Measurements from ENCODE around the gene ERF.

ERF gene

DNA sequence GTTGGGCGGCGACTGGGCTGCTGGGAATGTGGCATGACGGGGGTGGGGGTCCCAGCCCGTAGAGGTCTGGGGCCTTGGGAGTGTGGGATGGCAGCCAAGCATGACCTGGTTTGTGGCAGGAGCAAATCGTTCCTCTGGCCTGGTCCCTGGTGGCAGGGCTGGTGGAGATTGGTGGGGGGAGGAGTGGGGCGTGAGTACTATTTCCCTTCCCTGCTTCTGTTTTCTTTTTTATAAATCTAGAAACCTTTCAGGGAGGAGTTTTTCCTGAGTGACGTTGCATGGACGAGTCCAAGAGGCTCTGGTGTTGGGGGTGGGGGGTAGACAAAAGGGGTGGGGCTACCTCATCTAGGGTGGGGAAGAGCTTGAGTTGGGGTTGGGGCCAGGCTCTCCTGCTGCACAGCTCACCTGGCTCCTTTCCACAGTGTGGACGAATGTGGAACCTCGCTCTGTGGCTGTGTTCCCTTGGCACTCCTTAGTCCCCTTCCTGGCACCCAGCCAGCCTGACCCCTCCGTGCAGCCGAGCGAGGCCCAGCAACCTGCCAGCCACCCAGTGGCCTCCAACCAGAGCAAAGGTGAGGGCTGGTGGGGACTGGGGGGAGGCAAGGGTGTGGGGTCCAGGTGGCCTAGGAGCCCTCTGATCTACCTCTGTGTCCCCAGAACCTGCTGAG is 31.6 kb upstream of the ERF start:
- DNase-seq = no peak

DNA sequence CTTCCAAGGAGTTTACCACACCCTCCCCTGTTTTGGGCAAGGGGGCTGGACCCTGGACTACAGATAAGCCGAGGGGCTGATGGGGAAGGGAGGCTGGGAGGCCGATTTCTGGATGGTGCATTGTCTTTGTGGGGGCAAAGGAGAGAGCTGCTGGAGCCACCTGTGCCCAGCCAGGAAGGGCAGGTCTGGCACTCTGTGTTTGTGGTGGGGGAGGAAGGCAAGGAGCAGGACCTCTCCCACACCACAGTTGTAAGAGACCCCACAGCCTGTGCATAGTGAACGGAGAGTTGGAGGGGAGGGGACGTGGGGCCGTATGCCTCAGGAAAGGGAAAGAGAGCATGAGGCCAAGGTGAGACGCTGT is 31.0 kb upstream of the ERF start:
- no peak for DNase-seq

DNA sequence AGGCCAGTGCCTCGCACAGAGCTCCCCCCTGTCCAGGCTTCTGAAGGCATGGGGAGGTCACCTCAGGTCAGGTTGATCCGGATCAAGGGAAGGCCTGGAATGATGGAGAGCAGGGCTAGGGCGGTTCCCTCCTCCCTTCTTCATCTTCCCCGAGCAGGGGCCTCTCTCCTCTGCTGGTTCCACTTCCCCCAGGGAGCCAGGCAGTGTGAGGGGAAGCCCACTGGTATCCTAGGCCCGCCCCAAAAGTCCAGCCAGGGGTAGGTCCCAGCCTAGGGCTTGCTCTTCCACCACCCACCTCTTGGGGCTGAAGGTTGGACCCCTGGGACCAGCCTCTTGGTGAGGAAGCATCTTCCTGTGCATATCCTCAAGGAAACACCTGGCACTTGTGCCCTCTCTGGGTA is 30.6 kb upstream of the ERF start:
- DNase-seq = no peak

DNA sequence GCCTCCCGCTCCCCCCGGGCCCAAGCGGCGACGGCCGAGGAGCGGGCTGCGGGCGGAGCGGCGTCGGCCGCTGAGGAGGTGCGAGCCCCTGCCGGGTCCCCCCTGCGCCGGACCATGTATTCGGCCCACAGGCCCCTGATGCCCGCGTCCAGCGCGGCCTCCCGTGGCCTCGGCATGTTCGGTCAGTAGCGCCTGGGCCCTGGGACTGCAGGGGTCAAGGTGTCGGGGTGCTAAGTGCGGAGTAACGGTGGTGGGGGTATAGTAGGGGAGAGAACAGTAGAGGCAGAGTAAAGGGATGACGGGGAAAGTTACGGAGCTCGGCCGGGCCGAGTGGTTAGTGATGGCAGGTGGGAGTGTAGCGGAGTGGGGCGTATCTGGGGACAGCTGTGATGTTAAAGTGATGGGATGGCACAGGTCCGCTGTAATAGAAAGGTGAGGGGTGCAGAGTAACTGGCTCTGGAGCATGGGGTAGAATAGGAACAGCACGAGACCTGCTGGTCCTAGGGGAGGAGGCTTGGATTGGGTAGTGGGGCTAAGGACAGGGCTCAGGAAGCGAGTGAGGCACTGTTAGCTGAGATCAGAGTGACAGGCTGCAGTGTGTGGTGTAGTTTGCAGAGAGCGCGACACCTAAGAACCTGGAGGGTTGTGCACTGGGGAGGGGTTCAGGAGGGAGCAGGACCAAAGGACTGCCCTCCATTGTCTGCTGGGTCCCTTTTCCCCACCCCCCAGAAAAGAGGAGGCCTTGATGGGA is 29.8 kb upstream of the ERF start:
- DNase-seq = no peak

DNA sequence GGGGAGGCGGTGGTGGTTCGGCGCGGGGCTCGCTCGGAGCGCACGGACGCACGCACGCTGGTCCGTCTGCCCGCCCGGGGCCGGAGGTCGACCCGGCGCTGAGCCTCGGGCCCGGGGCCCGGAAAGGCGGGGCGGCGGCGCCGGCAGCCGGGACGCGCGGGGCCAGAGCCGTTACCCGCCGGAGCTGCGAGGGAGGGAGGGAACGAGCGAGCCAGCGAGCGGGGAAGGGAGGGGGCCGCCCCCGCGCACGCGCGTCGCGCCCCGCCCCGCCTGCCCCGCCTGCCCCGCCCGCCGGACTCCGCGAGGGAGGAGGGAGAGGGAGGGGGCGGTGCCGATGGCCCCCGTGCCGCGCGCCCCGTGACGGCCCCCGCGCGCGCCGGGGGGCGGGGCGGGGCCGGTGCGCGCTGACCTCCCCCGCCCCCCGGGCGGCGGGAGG is 29.2 kb upstream of the ERF start:
- peak; percentile 85 for DNase-seq

DNA sequence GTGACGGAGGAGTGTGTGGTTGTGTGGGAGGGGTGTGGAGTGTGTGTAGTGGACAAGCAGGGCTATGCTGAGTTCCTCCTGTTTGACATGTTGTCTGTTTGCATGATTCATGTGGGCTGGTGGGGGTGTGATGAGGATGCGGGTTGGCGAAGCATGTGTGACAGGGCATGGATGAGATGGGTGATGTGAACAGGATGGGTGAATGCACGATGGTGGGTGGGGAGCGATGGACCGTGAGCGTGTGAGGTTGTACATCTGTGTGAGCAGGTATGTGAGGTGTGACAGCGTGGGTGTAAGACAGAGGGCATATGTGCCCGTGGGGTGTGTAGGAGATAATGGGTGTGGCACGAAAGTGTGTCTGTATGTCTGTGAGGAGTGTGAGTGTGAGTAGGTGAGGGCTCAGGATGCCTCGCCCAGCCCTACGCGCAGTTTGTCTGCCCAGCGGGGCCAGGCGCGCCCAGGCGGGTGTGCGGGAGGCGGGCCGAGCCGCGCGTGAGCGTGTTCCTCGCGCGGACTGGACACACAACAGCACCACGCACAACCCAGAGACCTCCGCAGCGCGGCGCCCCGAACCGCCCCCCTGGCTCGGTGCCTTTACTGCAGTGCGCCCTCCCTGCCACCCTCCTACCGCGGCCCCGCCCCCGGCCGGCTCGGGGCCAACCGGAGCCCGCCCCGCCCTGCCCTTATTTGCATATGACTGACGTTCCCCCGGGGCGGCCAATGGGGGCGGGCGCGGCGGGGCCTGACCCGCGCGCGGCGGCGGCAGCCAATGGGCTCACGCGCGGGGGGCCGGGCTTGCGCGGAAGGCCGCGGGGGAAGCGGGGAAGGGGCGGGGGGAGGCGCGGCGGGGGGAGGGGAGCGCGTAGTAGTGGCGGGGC is 28.5 kb upstream of the ERF start:
- peak; percentile 95 for DNase-seq

DNA sequence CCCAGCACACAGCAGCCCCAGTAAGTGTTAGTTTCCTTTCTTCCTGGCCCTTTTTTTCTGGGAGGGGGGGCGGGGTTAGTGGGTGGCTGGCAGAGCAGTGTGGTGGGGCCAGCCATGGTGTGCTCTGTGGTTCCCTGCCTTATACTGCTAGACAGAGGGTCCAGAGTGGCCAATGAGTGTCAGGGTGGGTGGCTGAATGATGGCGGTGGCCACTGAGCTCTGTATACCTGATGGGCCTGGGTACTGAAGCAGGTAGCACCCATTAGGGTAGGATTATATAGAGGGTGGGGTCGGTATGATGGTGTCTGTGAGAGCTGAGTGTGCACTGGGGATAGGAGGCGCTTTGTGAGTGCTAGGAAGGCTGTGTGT is 27.9 kb upstream of the ERF start:
- DNase-seq = no peak

DNA sequence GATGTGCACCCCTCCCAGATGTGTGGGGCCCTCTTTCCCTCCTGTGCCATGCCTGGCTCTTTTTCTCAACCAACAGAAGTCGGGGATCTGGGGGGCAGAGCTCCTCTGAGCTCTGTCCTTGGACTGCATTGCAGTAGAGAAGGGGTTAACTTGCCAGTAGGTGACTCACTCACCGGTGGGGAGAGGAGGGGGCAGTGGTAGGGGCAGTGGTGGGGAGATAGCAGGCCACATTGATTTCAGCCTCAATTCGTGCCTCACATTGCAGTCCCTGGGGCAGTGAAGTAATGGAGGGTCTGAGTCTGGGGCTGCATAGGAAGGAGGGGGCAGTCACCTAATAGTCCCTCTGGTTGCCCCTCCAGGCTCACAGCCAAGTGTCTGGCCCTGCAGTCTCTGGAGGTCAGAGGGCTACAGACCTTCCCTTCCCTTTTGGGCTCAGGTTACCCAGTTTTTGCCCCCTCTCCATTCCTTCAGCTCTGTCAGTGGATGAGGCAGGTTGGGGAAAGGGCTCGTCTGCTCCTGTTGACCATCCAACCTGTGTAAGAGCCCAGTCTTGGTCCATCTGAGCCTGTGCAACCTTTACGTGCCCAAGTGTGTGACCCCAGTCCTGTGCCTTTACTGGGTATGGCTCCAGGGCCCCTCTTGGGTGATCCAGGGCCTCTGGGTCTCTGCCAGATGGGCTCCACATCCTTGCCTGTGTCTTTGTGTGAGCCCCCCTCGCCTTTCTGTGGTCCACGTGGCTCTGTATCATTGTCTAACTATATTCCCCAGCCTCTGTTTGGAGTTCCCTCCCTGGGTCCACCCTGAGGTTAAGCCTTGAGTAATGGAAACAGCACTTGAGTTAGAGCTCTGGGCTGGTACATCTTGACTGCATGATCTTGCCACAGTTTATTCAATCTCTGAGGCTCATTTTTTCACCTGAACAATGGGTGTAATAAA is 27.2 kb upstream of the ERF start:
- no peak for DNase-seq

DNA sequence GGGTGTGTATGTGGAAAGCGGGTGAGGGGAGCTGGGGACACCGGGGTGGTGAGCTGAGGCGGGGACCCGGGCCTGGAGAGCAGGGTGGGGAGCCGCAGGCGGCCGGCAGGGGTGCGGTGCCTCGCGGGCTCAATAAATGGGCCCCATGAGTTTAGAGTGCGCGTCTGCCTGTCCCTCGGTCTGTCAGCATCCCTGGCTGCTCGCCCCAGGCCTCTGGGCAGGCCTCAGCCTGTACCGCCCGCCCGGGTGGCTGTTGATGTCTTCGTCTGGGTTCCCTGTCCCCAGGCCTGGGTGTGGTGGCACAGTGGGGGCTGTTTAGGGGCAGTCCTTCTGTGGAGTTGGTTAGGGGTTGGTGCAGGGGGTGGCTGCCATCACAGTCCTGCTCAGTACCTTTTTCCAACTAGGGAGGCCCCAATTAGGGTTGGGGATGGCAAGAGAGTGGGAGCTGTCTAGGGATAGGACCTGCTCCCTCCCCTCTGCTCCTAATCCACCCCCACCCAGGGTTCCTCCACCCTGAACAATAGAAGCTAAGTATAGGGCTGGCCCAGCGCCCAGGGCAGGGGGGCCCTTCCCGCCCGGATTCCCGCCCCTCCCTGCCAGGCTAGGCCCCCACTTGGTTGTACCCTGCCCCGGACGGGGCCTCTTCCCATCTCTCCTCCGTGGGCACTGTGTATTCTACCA is 26.4 kb upstream of the ERF start:
- DNase-seq = peak; percentile 46

DNA sequence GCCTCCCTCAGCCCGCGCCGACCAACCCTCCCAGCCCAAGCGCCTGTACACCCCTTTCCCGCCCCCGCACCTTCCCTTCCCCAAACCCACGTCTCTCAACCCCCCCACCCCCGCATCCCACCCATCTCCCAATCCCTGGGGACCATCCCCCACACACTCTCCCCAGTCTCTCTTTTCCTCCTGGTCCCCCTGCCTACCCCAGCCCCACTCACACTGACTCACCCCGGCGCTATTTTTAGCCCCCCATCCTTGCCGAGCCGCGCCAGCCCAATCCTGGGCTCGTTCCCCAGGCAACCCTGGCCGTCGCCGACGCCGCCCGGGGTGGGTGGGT is 25.9 kb upstream of the ERF start:
- peak; percentile 60 for DNase-seq

DNA sequence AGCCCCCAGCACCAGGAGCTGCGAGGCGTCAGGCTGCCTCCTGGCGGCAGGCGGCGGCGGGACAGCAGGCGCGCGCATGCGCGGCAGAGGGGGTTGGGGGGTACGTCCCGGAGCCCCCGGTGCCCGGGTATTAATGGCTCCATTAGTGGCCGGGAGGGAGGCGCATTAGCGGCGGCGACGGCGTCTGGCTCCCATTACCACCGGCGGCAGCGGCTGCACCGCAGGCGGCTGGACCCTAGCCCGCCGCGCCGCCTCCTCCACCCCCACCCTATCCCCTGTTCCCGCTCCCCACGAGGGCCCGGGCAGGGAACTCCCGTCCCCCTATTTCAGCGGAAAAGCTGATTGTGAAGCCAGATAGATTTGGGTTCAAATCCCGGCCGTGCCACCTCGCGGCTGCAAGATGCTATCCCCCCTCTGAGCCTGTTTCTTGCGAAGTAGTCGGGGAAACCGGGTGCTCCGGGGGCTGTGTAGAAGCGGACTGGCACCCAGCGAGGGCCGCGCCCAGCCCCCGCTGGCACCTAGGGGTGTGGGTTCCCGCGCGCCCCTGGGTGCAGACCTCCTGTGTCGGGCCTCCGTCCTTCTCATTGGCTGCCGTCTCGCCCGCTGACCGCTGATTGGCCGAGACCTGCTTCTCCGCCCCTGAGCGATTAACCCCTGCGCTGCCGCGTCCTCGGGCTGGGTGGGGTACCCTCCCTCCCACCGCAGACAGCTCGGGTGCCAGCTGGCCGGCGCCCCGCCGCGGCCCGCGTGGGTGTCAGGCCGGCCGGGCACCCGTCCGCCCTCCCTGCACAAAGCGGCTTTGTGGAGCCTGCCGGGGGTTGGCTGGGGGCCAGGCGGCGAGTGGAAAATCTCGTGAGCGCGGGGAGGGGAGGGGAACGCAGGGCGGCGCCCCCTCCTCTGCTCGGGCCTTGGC is 25.2 kb upstream of the ERF start:
- peak; percentile 93 for DNase-seq

DNA sequence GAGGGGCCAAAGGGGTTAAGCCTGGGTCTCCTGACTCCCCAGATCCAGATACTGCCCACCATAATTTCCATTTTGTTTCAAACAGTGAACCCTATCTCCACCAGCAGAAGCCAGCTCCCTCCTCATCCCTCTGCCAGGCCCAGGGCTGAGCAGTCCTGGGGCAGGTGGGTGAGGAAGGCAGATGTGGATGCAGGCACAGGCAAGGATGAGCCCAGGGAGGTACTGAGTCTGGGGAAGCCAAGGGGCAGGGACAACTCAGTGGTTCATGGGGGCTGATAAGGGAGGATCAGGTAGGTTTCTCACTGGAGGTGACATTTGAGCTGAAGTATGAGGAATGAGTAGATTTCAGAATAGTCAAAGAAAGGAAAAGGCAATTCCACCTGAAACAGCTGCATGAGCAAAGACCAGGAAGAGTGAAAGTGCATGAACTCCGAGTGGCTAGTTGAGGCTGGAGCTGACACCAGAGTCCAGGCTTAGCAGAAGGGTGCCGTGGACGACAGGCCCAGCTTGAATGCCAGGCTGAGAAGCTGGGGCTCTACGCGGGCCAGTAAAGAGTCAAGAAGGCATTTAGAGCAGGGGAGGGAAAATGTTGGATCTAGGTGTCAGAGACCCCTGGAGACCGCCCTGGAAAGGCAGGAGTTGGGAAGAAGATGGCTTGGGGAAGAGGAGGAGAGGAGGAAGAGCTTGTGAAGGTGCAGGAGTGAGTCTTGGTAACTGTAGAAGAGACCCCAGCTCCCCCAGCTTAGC is 24.4 kb upstream of the ERF start:
- DNase-seq = no peak

DNA sequence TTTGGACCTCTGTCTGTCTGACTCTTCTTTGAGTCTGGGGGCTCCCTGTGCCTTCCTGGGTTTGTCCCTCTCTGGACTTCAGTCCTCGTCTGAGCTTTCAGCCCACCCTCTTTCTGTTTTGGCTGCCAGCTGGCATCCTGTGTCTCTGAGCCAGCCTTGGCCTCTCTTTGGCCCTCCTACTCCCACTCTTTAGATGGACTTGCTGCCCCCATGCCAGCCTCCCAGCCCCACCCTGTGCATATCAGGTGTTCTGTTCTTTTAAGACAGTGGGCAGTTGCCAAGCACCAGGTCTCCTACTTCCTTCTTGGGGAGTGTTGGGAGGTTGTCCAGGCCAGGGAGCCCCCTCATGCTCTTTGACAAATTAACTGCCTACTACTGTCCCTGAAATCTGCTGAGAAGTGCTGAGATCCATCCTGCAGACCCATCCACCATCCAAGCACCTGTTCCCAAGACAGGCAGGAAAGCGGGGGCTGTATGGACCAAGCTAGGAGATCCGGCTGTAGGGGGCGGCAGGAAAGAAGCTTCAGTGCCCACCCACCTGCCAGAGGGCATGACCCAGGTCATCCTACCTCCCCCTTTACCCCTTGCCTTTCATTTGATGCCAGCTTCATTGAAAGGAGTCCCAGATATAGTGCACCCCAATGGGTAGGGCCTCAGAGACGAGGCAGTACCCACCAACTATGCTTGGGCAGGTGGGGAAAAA is 23.7 kb upstream of the ERF start:
- no peak for DNase-seq

DNA sequence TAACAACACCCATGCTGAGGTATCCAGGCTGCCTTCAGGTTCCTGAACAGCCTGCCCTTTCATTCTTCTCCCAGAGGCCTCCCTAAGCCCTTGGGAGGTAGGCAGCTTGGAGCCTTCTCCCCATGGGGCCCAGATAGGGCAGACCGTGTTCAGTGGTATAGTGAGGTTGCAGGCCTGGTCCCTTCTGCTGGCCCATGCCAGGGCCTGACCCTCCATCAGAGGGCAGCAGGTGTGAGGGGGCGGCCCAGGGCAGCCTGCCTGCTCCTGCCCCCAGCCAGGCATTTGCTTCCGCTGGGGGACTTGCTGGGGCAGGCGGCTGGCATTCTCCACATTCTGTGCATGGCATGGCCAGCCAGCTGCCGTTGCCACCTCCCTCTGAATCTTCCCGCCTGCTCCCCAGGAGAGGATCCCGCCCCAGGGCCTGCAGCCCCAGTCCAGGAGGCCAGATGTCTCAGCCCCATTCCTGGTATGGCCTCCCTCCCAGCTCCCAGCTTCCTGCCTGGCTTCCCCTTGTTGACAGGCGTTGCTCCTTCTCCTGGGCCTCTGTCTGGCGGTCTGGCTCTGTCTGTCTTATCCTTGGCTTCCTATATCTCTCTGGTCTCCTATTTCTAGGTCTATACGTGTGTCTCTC is 23.0 kb upstream of the ERF start:
- DNase-seq = no peak

DNA sequence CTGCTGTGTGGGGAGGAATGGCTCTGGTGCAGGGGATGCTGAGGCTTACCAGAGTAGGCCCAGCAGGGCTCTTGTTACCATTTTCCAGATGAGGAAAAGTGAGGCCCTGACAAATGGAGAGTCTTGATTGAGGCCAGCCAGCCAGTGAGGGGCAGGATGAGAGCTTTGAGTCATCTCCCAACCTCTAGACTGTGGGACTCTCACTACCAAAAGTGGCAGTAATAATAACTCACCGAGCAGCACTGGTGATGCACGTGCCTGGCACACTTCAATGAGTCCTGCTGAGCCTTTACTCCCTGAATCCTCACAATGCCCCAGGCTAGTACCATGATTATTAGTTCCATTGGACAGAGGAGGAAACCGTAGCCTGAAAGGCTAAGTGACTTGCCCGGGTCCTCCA is 21.9 kb upstream of the ERF start:
- DNase-seq = peak; percentile 47

DNA sequence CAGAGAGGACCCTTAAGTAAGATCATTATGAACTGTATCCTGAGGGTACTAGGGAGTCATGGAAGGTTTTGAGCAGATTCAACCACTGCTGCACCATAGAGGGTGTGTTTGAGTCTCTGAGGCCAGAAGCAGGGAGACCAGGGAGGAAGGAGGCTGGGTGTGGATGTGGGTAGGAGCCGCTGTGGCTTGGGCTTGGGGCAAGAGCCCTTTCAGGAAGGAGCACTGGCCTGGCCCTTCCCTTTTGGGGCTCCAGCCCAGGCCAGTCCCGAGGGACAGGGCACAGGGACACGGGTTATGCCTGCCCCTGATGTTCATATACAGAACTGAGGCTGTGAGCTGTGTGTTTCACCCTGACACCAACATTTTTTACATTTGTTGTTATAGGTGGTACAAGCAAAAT is 21.4 kb upstream of the ERF start:
- no peak for DNase-seq

DNA sequence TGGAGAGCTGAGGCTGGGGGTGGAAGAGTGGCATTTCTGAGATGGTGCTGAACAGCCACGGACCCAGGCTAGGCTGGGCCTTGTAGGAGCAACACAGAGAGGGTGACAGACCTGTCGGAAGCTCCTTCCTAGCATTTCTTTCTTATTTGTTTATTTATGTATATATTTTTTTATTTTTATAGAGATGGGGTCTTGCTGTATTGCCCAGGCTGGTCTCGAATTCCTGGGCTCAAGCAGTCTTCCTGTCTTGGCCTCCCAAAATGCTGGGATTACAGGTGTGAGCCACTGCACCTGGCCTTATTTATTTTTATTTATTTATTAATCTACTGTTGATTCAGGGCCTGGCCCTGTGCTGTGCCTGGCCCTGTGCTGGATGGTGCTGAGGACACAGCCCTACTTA is 20.6 kb upstream of the ERF start:
- DNase-seq = no peak

DNA sequence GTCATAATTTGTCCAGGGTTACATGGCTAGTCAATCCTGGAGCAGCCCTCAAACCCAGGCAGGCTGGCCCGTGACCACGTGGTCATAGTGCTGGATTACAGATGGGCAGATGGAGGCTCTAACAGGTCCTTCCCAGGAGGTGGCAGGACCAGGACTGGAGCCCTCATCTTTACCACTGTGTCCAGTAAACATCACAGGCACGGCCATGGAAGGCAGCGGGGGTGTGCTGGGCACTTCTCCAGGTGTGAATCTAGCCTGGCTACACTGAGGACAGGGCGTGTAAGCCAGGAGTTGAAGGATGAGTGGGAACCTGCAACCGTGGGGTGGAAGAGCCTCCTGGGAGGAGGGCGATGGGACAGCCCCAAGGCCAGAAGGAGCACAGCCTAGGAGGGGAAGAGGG is 20.2 kb upstream of the ERF start:
- no peak for DNase-seq

DNA sequence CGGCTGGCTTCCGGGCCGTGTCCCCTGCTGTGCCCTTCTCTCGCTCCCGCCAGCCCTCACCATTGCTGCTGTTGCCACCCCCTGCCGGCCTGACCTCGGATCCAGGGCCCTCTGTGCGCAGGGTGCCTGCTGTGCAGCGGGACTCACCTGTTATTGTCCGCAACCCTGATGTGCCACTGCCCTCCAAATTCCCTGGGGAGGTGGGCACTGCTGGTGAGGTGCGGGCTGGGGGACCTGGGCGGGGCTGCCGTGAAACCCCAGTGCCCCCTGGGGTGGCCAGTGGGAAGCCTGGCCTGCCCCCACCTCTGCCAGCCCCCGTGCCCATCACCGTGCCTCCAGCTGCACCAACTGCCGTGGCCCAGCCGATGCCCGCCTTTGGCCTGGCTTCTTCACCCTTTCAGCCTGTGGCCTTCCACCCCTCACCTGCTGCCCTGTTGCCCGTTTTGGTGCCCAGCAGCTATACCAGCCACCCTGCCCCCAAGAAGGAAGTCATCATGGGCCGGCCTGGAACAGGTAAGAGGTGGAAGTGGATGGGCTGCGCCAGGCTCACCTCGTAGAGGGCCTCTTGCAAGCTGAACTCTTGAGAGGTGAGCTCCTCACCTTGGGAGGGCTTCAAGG is 19.2 kb upstream of the ERF start:
- DNase-seq = no peak
